Myocyte (in vitro differentiated cells): ENCODE results near the gene TLK2. TPM values are rescaled to one million over a fixed set of nuclear protein-coding genes. Genes with fewer than 3 reads are reported as not detected.
"Not testable (repeated sequence)": the region's sequence is repeated elsewhere in the genome, so short reads cannot be mapped to it uniquely, and the experiment has no call there.

Experiments used
- DNase-seq: peaks from one replicate; pipeline ENCODE4 v3.0.0-alpha.2; 2012; ENCODE audit warnings: low read depth
- polyA plus RNA-seq: library from polyadenylated mRNA; unstranded; fragments of >200 nt; gene quantifications from one replicate; pipeline ENCODE4 v1.2.1, GENCODE V29; 2012; ENCODE audit warnings: missing spikeins
- total RNA-seq: library from RNA; depleted of rRNA; stranded (reverse); fragments of >200 nt; gene quantifications from 2 replicates; pipeline ENCODE4 v1.2.3, GENCODE V29; 2014

Gene TLK2
- 51.4 and 71.1 TPM in 2 replicates for total RNA-seq
- polyA plus RNA-seq = 26.3 TPM

DNA sequence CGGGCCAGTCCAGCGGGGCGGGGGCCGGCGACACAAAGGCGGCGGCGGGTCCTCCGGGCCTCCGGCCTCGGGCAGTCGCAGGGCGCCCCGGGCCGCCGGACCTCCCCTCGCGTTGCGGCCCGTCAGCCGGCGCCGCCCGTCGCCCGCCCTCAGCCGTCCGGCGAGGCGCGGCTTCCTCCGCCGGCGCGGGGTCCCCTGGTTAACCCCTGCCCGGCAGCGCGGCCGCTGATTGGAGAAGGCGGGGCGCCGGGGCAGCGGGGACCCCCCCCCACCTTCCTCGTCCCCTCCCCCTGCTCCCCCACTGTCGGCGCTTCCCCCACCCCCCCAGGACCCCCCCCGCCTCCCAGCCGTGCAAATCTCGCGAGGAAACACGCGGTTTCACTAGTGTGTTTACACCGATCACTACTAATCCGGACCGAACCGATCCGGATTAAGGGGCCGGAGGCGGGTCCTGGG, at the start of gene TLK2:
TSS of gene TLK2 (plus strand) at position 402 of the 456 bp plus-strand sequence. CDS start 2,301 bp downstream, outside the sequence.
- peak; percentile 86 for DNase-seq

DNA sequence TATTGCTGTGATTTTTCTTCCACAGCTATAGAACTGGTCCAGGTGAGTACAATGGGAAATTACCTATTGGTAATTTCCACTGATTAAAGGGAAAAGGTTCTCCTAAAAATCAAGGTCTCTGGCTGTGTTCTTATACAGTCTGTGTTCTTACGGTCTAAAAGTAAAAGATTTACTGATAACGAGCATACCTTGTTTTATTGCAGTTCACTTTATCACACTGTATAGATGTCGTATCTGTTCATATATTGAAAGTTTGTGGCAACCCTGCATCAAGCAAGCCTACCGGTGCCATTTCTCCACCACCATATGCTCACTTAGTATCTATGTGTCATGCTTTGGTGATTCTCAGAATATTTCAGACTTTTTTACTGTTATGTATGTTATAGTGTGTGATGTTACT, 43.4 kb upstream of the TLK2 start:
- not testable (repeated sequence) for DNase-seq

DNA sequence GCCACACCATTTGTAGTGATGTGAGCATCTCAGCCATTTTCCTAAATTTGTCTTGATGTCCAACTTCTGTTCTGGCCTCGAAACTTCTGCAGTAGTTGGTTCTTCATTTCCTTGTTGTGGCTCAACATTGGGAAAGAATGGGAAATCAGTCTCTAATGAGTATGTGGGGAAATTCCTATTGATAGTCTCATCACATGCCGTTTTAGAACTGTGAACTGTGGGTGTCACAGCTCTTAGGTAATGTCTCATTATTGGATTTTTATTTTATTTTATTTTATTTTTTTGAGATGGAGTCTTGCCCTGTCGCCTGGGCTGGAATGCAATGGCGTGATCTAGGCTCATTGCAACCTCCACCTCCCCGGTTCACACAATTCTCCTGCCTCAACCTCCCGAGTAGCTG, 37.4 kb upstream of the TLK2 start:
- not testable (repeated sequence) for DNase-seq

DNA sequence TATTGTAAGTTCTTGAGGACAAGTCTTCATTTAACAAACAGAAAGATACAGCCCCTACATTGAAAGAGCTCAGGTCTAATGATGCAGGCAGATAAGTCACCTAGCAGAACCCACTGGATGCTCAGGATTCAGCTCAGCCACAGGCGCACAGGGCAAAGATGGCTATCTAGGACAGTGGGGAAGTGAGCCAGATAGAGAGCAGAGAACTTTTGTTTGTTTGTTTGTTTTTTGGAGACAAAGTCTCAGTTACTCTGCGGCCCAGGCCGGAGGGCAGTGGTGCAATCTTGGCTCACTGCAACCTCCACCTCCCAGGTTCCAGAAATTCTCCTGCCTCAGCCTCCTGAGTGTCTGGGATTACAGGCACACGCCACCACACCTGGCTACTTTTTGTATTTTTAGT, 34.6 kb upstream of the TLK2 start:
- DNase-seq = no peak

DNA sequence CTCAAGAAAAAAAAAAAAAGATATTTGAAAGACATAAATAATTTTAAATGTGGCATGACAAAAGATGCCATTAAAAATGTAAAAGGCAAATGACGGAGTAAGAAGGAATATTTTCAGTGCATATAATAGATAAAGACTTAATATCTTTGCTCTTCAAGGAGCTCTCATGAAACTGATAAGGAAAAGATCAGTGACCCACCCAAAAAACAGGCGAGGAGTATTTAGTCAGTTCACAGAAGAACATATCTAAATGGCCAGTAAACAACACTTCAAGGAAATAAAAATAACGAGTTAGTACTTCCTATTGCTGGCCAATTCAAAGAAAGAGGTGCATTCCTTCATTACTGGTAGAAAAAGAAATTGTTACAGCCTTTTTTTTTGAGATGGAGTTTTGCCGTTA, 32.8 kb upstream of the TLK2 start:
- DNase-seq = not testable (repeated sequence)

DNA sequence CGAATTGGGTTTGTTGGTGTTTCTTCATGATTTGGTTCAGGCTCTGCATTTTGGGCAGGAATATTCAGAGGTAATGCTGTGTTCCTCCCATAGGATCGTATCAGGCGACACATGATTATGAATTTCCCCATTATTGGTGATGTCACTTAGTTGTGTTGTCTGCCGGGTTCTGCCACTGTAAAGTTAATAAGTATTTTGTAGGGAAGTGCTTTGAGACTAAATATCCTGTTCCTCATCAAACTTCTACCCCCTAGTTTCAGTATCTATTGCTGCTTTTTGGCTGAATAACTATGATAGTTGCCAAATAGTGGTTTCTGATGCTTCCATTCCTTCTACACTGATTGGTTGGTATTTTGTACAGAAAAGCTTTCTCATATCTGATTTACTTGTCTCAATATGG, 26.4 kb upstream of the TLK2 start:
- not testable (repeated sequence) for DNase-seq

DNA sequence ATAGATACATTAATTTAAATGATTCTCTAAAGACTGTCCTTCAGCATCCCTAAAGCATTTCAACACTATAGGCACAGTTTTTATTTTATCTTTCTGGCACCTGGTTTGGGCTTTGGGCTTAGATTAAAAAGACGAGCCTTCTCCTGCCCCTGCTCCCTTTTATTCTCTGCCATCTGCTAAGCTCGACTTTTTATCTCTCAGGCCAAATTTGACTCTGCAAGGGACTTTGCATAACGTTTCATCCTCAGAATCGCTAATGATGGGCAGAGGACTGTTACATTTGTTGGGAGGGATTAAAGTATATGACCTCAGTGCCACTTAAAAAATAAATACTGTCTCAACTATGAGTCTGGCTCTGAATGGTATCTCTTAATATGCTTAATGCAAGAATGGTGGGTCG, 25.6 kb upstream of the TLK2 start:
- not testable (repeated sequence) for DNase-seq

DNA sequence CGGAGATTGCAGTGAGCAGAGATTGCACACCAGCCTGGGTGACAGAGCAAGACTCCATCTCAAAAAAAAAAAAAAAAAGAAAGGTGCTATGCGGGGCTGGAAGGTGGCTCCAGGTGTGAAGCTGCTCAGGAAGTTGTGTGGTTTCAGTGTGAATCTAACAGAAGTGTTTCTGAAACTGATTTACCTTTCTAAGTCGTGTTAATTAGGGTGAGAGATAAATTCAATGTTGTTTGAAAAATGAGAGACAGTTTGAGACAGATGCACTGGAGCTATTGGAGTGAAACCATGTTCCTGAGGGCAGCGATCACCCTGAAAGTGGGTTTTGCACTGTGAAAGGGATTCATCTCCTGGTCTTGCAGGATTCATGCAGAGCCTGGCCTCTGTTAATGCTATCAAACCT, 25.0 kb upstream of the TLK2 start:
- DNase-seq = not testable (repeated sequence)

DNA sequence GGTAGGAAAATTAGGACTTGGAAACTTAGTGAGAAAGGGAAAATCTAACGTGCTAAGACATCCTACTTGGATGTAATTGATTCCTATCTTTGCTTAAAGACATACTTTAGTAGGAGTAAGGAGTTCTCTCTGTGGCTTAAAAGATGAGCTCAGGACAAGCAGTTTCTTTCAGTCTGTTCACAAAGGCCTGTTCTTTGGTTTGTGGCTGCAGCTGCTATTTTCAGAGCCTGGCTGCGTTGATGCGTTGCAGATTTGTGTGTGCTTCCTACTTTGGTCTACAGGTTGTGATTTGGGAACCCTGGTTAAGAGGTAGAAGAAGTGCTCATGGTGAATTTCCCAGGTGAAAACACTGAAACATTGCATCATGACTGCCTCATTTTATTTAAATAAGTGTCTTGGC, 24.5 kb upstream of the TLK2 start:
- peak; percentile 14 for DNase-seq

DNA sequence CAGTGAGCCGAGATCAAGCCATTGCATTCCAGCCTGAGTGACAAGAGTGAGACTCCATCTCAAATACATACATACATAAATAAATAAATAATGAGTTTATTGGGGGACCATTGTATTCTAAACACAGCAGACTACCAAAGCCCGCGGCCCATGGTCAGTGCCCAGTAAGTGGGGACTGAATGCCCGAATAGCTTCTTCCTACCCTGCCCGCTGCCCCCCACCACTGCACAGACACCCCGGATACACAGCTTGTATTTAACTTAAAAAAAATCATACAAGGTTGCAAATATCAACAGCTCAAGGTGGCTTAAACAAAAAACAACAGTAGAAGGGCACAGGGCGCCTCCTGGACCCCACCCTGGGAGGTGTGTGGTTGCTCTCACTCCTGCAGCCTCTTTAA, 22.6 kb upstream of the TLK2 start:
- no peak for DNase-seq

DNA sequence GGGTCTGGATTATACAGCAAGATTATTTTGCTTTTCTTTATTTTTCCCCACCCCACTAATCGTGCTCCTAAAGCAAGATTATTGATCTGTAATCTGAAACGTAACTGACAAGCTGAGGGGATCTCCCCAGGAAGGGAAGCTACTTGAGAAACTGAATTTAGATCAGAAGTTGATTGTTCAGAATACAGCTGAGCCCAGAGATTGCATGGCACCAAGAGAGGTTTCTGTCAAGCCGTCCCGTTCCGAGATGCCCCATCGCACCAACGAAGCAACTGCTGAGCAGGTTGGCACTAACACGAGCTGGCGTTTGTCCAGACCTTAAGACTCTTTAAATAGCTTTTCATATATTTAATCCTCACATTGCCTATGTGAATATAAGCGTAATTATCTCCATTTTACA, 20.1 kb upstream of the TLK2 start:
- DNase-seq = not testable (repeated sequence)

DNA sequence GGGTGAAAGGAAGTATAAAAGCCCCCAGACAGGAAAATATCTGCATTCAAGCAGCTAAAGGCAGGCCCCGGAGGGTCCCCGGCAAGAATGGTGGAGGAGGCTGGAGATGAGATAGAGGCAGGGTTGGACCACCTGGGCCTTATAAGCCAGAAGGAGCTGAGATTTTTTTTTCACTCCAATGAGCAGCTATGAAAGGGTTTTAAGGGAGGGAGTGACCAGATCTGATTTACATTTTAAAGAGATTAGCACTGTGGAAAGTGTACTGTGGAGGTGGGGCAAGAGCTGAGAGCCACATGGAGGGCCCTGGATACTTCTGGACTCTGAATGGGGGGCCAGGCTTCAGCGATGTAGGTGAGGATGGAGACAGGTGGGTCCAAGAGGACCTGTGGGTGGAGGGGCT, 14.2 kb upstream of the TLK2 start:
- DNase-seq = not testable (repeated sequence)

DNA sequence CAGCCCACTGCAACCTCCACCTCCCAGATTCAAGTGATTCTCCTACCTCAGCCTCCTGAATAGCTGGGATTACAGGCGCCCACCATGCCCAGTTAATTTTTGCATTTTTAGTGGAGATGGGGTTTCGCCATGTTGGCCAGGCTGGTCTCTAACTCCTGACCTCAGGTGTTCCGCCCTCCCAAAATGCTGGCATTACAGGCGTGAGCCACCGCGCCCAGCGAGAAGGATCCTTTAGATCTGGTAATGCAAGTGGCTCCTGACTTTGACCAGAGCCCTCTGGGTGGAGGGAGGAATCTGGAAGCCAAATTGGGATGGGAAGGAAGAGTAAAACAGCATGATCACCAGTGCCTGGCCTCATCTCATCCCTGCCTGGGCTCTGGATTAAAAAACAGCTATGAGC, 13.4 kb upstream of the TLK2 start:
- not testable (repeated sequence) for DNase-seq

DNA sequence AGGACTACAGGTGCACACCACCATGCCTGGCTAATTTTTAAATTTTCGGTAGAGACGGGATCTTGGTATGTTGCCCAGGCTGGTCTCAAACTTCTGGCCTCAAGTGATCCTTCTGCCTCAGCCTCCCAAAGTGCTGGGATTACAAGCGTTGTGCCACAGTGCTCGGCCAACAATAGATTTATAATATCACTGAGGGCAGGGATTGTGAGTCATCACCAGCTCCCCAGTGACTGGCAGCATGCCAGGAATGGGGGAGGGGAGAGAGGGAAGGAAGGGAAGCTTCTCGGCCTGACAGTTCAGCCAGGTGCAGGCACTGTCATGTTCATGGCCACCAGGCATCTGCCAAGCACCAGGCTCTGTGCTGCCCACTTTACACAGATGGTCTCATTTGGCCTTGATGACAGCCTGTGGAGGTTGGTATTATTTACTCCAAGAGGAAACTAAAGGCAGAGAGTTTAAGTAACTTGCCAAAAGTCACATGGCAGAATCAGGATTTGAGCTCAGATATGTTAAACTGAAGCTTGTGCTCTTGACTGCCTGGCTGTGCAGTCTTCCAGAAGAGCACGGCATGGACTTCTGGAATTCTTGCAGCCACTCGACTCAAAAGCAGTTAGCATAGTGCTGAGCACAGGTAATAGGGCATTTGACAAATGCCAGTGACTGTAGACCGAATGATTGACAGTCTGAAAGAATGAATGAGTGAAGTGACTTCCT, 7.8 kb upstream of the TLK2 start:
- peak; percentile 94 for DNase-seq

DNA sequence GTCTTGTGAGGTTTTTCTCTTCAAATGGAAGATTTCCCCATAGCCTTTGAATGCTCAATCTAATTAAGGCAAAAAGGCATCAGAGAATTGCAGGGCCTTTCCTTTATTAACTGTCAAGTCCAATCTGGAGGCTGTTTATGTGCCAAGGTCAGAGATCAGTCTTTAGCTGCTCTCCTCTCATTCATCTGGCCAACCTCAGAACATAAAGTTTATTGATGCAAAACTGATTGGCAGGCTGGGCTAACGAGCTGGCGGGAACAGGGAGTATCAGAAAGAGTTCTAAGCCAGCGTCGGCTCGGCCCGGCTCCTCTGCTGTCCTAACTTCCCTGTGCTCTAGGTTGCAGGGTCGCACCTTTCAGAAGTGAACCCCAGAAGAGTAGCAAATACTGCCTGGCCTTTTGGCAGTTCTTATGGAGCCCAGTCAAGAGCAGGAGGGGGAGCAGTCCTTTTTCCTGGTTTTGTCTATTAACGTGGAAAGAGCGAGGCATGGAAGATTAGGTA, 7.2 kb upstream of the TLK2 start:
- DNase-seq = not testable (repeated sequence)

DNA sequence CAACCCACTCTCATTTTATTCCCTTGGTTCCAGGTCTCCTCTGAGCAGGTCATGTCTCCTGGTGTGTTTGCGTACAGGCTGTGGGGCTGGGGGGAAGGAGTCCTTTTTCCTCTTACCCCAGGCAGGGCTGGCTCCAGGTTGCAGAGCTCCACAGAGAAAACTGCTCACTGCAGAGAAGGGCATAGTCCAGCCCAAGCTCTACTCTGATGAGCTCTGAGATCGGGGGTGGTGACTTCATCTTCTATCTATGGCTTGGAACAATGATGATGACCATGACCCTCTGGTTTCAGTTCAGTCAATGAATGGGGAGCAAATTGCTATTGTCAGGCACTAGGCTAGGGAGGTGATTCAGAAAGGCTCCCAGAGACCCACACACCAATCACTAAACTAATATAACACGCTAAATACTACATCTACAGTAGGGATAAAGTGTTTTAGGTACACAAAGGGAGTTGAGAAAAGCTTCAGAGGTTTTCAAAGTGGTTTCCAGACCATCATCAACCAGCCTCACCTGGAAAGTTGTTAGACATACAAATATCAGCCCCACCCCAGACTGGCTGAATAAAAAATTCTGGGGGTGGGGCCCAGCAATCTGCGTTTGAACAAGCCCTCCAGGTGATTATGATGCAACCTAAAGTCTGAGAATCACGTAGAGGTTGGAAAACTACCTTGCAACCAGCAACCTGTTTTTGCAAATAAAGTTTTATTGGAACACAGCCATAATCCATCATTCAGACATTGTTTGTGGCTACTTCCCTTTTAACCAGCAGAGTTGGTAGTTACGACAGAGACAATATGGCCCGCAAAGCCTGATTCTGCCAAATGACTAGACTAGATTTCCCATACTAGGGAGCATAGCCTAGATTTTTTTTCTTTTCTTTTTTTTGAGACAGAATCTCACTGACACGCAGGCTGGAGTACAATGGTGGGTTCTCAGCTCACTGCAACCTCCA, 5.3 kb upstream of the TLK2 start:
- peak; percentile 67 for DNase-seq

DNA sequence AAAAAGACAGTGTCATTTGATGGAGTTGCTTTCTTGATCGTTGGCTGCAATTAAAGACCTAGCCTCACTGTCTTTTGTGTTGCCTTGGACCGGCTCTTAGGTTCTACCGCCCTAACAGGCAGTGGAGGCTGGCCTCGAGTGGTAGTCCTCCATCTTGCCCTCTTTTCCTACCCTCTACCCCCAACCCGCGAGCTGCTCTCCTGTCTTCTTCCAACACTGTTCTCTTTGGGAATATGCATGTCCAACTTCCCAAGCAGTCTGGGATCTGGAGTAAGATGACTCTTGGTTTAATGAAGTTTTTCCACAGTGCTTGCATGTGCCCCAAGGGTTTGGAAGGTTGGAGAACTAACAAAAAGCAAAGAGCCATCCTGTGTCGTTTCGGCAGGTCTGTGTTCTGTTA, 1.5 kb upstream of the TLK2 start:
- DNase-seq = not testable (repeated sequence)

DNA sequence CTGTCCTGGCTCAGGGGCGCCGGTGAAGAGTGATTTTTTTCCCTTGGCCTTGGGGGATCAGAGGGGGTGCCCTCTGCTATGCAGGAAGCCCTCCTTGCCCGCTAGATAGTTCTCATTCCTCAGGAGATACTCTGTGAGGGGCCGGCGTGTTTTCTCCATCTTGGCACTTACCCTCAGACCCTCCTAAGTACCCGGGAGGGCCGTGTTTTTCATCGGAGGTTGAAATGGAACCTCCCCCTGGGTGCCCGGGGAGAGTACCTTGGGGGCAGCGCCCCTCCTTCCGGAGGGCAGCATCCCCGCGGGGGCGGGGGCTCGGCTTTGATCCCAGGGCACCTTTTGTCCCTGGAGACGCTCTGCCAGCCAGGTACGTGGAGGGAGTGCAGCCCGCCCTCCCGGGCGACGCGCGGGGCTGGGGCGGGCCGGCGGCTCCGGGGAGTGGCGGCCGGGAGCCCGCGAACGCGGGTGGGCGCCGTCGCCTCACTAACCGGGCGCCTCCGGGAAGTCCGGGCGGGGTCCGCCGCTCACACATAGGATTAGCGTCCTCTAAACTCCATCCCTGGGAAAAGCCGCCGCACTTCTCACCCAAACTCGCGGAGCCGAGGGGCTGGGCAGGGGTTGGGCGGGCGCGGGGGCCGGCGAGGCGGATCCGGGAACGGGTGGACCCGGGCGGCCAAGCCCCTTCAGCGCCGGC, 762 bp upstream of the TLK2 start:
- peak; percentile 17 for DNase-seq

DNA sequence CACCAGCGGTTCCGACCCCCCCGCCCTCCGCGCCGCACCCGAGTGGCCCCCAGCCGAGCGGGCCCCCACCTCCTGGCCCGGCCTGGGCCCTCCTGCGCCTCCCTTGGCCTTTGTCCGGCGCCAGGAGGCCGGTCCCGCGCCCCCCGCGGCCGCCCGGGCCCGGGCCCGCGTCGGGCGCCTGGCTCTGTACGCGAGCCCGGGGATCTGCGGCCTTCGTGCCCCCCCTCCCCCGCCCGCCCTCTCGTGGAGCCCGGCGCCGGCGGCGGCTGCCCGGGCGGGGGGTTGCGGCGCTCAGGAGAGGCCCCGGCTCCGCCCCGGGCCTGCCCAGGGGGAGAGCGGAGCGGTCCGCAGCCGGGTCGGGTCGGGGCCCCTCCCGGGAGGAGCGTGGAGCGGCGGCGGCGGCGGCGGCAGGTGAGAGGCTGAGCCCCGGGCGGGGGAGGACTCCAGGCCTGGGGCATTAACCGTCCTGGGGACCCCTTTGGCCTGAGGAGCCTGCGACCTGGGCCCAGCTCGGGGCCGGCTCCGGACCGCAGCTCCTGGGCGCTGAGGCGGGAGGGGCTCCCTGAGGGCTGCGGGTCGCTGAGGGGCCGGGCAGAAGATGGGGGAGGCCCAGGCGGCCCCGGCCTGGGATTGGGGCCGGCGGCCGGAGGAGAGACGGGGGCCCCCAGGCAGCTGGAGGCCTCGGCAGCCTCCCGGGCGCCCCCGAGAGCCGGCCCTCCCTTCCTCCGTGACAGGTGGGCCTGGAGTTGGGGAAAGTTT, 434 bp downstream of the TLK2 start:
- DNase-seq = peak; percentile 32

DNA sequence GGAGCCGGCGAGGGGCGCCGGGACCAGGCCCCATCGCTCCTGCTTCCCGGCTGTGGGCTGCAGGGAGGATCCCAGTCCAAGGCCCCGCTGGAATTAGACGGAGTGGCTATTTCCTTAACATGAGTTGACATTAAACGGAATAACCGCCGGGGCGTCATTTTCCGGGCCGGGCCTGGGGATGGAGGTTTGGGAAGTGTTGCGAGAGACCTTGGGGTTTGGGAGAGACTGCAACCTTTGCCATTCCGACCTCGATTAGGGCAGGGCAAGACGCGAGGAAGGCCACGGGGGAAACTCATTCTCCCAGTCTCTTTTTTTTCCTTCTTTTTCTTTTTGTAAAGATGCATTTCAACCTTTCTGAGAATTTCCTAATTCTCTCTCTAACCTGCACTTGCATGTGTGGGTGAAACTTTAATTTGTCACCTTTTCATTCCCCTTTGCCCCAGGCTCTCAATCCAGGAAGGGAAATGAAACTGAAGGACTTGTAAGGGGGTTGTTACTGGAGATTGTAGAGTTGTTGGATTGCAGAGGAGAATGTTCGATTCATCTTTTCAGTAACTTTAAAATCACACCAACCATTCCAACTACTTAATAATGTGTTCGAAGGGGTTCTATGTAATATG, 1.1 kb downstream of the TLK2 start:
- peak; percentile 39 for DNase-seq
